Measurements from ENCODE around the gene SNRPN. TPM values are rescaled to one million over a fixed set of nuclear protein-coding genes. Genes with fewer than 3 reads are reported as not detected.

The SNRPN gene
- total and polyA plus RNA-seq, 9 of the 15 experiments (the other 6 are each of a cell fraction or from before 2014, with no cell fraction given) = 0.04 to 0.78 (median 0.23) TPM; not detected in 2

- no peaks in the 10 kb centered on the region; the same call in 1 of the 2 replicates for H3K9me3 ChIP-seq (replicated peaks; ENCODE audit: control insufficient read depth, insufficient read depth, low read depth, low read length)
- no TSS peak for BruUV-seq (replicated peaks)
- WGBS (ENCODE audit: insufficient coverage, low coverage, missing lambda C conversion rate) = 0% methylated on average over 1 of the region's 1 CpG
- no peak overlapping the region for H2AFZ ChIP-seq (ENCODE audit: low read depth, low read length)
- no peaks in the 10 kb centered on the region for H3K4me1 ChIP-seq (replicated peaks in 1 of 2; ENCODE audit: control insufficient read depth in 2 of 2, insufficient read depth in 2 of 2, low read length in 2 of 2)
- intact Hi-C loops (cut with micrococcal nuclease) (no loop called here), in situ Hi-C loops (cut with MboI) (no loop called here)
- FAIRE-seq (no peak), ATAC-seq (no peak), DNase-seq (ENCODE audit: extremely low read depth in 1 of 4, low spot score in 3 of 4) (no peak)
- no peaks in the 10 kb centered on the region for H3K9me1 ChIP-seq (ENCODE audit: control insufficient read depth, insufficient read depth, low read length)
- no peaks in the 10 kb centered on the region for H3K36me3 ChIP-seq (ENCODE audit: control insufficient read depth, insufficient read depth, low read length)
- H3K27me3 ChIP-seq (ENCODE audit: control insufficient read depth in 2 of 2, insufficient read depth in 2 of 2, low read length in 2 of 2) = no peaks in the 10 kb centered on the region
- no peak overlapping the region for H3K9ac ChIP-seq (ENCODE audit: insufficient read depth in 1 of 2, low read depth in 2 of 2, low read length in 2 of 2)
- no peak for TF ChIP-seq PHB (CRISPR knock-in tag; IDR thresholded peaks at IDR 0.05)
- no peak for TF ChIP-seq ZBTB26 (CRISPR knock-in tag; IDR thresholded peaks at IDR 0.05)
- no peak for TF ChIP-seq MEF2A (IDR thresholded peaks at IDR 0.05; ENCODE audit: control insufficient read depth, low read depth, low read length)
- TF ChIP-seq RFX7 (CRISPR knock-in tag; IDR thresholded peaks at IDR 0.05) = no peak
- no peak for TF ChIP-seq MTF1 (CRISPR knock-in tag; IDR thresholded peaks at IDR 0.05; ENCODE audit: borderline replicate concordance)
- no peak for TF ChIP-seq PREB (CRISPR knock-in tag; IDR thresholded peaks at IDR 0.05)
- TF ChIP-seq CBX2 (IDR thresholded peaks at IDR 0.05; ENCODE audit: insufficient read depth, low read length, poor library complexity, severe bottlenecking) = no peak
- no peak for TF ChIP-seq FOXJ3 (CRISPR knock-in tag; IDR thresholded peaks at IDR 0.05)
- no peak for TF ChIP-seq KLF1 (tag; IDR thresholded peaks at IDR 0.05)
- TF ChIP-seq ATF6 (CRISPR knock-in tag; IDR thresholded peaks at IDR 0.05) = no peak
- no peak for TF ChIP-seq EGR1 (conservative IDR thresholded peaks at IDR 0.05)
- no peak for TF ChIP-seq ARID3B (CRISPR knock-in tag; IDR thresholded peaks at IDR 0.05; ENCODE audit: borderline replicate concordance)
- no peak for TF ChIP-seq SAP30 (IDR thresholded peaks at IDR 0.05; ENCODE audit: borderline replicate concordance, insufficient read depth, low read depth, low read length, poor library complexity, severe bottlenecking)
- no peak overlapping the region for H3K4me2 ChIP-seq (ENCODE audit: insufficient read depth, low read length)
- no peaks in the 10 kb centered on the region for H4K20me1 ChIP-seq (replicated peaks; ENCODE audit: control insufficient read depth, insufficient read depth, low read length)
- no peaks in the 10 kb centered on the region for H3K79me2 ChIP-seq (ENCODE audit: control insufficient read depth, insufficient read depth, low read length)
- H3K27ac ChIP-seq (ENCODE audit: extremely low read depth, low read depth, low read length) = no peak overlapping the region
- POLR2A ChIA-PET = no interaction called here
- CTCF ChIA-PET (ENCODE audit: low intra/inter-chr PET ratio) = no interaction called here
- no peak overlapping the region for H3K4me3 ChIP-seq
These were observed 9.8 kb upstream of the SNRPN start for GRCh38 chr15:24944954-24945353.
